Measurements from ENCODE around the gene COX20. TPM values are rescaled to one million over a fixed set of nuclear protein-coding genes. Genes with fewer than 3 reads are reported as not detected.

The COX20 gene
- total and polyA plus RNA-seq, 10 of the 15 experiments (the other 5 are each of a cell fraction or from before 2014, with no cell fraction given): 22.8 to 112 (median 52.7) TPM

GRCh38 chr1:244833734-244834542, 1.5 kb upstream of the COX20 start (continued):
- TF ChIP-seq RFX5 (IDR thresholded peaks at IDR 0.05; ENCODE audit: low read depth, low read length) (no peak), FOS (IDR thresholded peaks at IDR 0.05; ENCODE audit: borderline replicate concordance, extremely low read depth, insufficient read length) (no peak), RAD51 (IDR thresholded peaks at IDR 0.05) (no peak; the same call in 1 of the 2 replicates), RCOR1 (conservative IDR thresholded peaks at IDR 0.05; ENCODE audit: low read depth, low read length) (no peak), USF2 (IDR thresholded peaks at IDR 0.05; ENCODE audit: borderline replicate concordance, low read depth, low read length) (no peak), PAX8 (IDR thresholded peaks at IDR 0.05) (no peak), HSF1 (IDR thresholded peaks at IDR 0.05; ENCODE audit: low read depth, low read length) (no peak)
